ENCODE data around the gene MMP3. TPM values are rescaled to one million over a fixed set of nuclear protein-coding genes. Genes with fewer than 3 reads are reported as not detected.
"Not testable (repeated sequence)": the region's sequence is repeated elsewhere in the genome, so short reads cannot be mapped to it uniquely, and the experiment has no call there.

MMP3 gene
- not detected for total RNA-seq

DNA sequence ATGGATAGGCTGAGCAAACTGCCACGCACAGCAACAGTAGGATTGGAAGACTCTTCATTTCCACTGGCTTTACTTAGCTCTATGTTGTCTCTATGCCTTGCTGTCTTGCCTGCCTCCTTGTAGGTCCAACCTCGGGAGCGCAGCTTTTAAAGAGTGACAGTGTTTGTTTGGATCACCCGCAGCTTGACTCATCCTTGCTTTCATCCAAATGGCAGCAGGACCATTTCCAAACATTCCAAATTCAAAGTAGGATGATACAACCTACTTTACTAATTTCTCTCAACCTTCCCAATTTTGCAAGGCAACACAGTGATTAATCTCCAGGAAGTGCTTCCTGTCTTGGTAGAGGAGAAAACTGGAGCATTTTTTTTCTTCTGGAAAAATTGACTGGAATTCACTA lies at the start of gene MMP3:
TSS of gene MMP3 (minus strand) at position 121 of the 400 bp plus-strand sequence. CDS start at position 58, 63 bp downstream.
- no peak for DNase-seq (ENCODE audit: low read depth in 2 of 3, low spot score in 2 of 3)

DNA sequence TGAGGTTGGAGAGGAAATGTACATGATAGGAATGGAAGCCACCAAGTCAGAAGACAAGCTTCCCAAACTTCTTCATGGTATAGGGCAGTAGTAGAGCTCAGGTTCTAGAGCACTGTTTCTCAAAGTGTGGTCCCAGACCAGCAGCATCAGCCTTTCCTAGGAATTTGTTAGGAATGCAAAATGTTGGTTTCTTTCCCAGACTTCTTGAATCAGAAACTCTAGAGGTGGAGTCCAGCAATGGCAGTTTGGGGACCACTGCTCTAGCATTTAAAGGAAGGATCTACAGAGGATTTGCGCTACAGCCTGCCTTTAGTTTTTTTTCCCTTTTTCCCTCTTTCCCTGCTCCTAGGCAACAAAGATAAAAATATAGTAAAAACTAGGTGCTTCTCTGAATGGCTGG lies 48.3 kb upstream of the MMP3 start:
- DNase-seq (ENCODE audit: low read depth in 2 of 3, low spot score in 2 of 3): no peak

DNA sequence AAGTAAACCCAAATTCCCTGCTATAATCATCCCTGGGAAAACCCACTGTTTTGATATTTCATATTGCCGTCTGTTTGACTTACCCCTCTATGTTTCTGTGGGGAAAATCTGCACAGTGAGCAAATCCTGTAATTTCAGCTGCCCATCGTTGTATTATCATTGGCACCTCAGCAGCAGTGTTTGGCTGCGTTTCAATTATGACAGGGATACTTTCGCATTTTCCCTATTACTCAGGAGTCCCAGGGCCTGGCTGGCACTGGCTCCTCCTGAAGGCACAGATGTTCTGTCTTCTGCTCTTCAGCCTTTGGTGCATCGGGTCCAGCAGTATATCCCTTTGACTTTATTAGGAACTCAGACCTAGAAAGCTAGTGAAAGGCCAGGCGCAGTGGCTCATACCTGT lies 43.6 kb upstream of the MMP3 start:
- DNase-seq (ENCODE audit: low read depth in 2 of 3, low spot score in 2 of 3): no peak

DNA sequence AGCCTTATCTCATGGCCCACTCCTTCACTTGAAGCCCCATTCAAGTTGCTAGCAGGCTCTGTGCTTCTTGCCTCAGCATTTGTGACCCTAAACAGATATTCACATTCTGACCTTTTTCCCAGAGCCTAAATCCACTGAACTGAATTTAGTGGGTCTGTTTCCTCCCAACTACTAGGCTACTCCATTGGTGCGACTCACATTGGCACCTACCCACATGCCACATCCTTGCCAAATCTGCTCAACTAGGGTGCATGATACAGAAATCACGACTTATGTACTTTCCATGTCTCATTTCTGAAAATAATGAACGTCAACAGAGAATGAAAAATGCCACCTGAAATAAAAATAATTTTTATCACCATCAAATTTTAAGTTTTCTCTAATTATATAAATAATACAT lies 39.7 kb upstream of the MMP3 start:
- DNase-seq (ENCODE audit: low read depth in 2 of 3, low spot score in 2 of 3): no peak

DNA sequence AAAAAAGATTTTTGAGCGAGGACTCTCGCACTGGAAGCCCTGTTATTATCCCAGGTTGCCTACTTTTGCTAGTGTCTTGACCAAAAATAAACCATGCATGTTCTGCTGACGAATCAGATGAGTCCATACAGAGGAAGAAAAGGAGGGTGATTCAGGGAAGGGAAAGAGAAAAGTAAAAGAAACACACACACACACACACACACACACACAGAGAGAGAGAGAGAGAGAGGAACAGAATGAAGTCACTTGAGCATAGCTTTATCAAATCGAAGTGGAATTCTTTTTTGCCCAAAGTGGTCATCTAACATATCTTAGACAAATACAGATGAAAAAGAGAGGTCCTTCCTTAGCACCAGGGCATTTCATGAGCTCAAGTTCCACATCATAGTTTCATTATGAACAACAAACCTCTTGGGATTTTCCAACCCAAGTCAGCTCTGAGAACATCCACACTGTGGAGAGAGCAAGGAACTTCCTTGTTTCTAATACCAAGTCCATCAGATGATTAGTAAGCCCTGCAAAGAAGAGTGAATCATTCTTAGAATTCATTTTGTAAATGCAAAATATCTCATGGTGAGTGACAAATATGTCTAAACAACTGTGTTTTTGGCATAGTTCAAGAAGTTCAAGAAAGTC lies 39.1 kb upstream of the MMP3 start:
- DNase-seq (ENCODE audit: low read depth in 2 of 3, low spot score in 2 of 3): no peak

DNA sequence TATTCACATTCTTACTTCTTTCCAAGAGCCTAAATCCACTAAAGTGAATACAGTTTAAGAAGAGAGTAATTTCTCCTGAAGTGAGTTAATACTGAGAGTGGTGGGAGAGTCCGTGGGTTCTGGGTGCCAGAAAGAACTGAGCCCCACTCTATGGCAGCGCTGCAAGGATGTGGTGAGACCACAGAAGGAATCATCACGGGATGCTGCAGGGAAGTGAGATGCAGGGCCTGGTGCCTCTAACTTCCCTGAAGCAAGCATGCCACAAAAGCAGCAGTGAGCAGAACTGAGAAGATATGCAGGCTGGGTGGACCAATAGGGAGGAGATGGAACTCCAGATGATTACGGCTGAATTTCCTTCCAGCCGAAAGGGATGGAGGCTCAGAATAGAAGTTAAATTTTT lies 36.4 kb upstream of the MMP3 start:
- DNase-seq (ENCODE audit: low read depth in 2 of 3, low spot score in 2 of 3): no peak

DNA sequence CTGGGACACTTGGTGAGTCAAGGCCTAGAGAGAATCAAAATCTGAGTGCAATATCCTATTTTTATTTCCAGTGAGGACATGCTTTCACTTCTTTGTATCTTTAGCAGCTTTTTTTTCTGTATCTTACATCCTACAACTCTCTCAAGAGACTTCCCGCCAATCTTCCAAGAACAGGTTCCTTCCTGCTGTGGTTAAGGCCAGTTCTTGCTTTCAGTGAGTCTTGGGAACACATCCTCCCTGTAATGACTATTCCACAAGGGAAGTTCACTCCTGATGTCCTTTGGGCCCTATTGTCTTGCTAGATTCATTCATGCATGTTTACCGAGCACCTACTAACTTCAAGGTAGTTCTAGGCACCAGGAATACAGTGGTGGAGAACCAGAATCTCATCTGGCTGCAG lies 35.2 kb upstream of the MMP3 start:
- no peak for DNase-seq (ENCODE audit: low read depth in 2 of 3, low spot score in 2 of 3)

DNA sequence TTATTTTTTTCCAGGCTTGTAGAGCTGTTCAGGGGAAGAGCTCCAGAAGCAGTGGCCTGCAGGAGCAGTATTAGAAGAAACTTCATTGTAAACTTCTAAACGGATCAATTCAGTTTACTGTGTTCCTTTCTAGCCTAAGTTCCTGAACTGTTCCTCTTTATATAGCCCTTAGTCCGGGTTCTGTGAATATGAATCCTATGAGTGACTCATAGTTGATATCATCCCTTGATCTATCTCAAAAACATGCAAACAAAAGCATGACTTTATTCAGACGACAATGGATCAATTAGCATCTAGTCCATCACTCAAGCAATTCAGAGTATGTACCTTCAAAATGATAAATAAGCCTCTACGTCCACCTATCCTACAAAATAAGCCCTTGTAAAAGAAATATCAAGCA lies 31.4 kb upstream of the MMP3 start, which contains the start of gene MMP12:
TSS of gene MMP12 (minus strand) at position 131 of the 400 bp plus-strand sequence. CDS start at position 86, 45 bp downstream.
- DNase-seq (ENCODE audit: low read depth in 2 of 3, low spot score in 2 of 3): no peak

DNA sequence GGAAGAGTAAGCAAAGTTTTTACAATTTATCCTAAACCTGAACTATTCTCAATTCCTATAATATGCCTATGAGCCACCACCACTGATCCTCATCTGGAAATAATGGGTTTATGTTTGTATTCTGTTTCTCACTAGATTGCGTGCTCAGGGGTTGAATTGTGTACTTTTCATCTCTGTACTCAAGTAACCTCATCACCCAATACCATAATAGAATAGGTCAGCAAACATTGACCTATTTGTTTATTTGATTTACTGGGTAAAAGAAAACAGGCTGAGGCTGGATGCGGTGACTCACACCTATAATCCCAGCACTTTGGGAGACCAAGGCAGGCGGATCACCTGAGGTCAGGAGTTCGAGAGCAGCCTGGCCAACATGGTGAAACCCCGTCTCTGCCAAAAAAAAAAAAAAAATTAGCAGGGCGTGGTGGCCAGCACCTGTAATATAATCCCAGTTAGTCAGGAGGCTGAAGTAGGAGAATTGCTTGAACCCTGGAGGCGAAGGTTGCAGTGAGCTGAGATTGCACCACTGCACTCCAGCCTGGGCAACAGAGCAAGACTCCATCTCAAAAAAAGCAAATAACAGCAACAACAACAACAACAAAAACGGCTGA lies 26.1 kb upstream of the MMP3 start:
- DNase-seq (ENCODE audit: low read depth in 2 of 3, low spot score in 2 of 3): not testable (repeated sequence)

DNA sequence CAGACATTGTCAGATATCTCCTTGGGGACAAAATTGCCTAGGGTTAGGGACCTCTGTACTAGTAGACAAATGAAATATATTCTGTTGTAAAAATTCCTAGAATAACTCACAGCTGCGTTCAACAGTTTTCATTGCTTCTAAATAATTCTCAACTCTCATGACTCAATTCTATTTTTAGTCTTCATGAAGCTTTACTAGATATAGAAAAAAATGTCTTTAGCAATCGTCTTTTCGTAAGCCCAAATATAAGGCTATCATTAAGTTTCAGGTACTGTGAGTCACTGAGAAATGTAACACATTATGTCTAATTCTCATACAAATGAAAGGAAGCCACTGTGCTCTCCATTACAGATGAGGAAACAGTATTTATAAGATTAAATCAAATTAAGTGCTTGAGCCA lies 24.9 kb upstream of the MMP3 start:
- no peak for DNase-seq (ENCODE audit: low read depth in 2 of 3, low spot score in 2 of 3)

DNA sequence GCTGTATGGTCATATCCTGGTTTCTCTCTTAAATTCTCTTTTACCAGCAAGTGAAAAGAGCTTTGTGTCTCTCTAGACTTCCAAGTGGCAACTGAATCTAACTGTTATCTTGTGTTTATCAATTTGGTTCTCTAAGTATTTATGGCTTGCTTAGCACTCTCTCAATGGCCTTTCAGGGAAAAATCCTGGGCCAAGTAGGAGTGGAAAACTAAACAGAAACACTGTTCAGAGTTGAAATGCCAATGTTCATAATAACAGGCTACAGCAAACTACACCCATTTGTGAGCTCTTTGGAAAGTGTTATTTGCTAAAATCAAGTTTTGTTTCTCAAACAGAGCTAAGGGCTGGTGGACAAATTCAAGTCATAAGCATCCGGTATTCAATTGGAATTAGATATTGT lies 21.3 kb upstream of the MMP3 start:
- DNase-seq (ENCODE audit: low read depth in 2 of 3, low spot score in 2 of 3): no peak

DNA sequence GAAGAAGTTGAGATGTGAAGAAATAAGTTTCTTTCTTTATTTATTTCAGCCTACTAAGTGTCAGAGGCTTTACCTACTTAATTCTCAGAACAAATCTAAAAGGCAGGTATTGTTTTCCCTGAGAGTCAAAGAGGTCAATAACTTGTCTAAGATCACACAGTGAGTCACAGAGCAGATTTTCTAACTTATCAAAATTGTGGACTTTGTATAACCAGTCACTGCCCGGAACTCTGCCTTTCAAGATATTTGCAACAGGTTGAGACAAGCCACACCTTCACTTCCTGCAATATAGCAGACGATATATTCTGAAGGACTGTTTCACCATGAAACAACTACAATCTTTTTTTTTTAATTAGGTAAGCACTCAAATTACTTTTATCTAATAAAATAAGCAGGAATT lies 10.5 kb upstream of the MMP3 start:
- no peak for DNase-seq (ENCODE audit: low read depth in 2 of 3, low spot score in 2 of 3)

DNA sequence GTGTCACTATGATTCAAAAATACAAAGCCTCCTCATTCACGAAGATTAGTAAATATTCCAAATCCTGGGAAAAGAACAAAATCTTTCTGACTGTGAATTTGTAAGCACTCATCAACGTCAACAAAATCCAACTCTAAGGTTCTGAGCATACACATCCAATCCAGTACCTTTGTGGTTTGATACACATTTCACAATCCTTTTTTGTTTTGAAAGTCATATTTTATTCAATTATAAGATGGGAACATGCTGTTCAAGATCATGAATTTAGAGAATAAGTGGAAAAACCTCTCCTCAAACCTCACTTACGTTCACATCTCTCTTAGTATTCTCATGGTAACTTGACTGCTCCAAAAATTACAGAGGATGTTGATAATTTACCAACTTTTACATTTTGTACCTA lies 9.6 kb upstream of the MMP3 start:
- no peak for DNase-seq (ENCODE audit: low read depth in 2 of 3, low spot score in 2 of 3)

DNA sequence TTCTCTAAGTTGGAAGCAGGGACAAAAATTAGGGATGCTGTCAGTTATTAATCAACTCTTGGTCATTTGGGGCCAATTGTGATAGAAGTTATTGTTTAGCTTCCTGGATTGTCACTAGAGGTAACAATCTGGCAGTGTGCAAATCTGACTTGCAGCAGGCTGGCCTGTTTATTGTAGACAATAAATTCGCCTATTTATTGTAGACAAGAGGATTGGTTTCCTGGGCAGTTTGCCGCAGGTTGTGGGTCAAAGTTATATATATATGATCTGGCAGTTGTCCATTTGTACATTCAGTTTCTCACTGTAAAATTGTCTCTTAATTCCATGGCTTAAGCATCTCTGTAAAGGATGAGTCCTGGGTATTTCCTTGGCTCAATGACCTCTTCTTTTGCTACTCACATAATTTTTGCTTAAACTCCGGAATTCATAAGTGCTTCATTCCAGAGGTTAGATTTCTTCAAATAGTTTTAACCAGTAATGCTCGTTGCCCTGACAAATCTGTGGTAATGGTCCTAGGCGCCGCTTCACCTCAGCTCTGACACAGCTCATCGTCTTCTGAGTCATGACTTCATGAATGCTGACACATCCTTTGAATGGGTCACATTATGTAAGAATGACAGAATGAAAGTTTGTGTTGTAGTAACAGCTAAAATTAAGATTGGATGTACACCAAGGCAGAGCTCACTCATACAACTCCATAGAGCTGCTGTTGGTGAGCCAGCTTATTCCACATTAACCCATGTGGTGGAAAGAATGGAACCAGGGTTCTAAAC lies 7.8 kb upstream of the MMP3 start:
- no peak for DNase-seq (ENCODE audit: low read depth in 2 of 3, low spot score in 2 of 3)

DNA sequence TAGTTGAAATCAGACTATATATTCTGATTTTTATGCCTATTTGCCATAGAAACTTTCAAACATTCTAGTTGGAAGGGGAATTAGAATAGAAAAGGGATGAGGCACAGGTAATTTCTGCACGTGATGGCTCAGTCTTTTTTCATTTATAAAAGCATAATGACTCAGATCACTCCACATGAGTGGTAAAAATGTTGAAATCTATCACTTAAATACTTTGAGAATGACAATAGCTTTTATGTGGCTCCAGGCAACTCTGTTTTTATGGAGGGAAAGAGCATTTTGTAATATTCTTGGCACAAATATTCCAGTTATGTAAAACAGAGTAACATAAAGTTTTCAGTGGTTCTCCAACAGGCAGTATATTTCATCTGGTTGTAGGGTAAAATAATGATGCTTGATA lies 5.9 kb upstream of the MMP3 start:
- DNase-seq (ENCODE audit: low read depth in 2 of 3, low spot score in 2 of 3): no peak

DNA sequence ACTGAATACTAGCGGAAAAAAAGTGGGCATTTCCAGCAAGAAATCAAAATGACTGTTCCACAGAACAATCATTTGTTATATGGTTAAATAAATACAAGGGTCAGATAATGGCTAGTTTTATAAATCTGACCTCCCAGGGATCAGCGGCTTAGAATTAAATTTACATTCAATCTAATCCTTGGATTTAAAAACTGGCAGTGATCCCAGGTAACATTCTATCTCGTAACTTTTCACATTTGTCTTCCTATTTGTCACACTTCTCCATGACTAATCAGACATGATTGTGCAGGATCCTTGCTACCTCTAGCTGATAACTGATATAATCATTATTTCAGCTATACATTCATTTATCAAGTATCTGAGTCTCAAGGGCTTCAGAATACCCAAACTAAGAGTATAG lies 2.9 kb upstream of the MMP3 start:
- DNase-seq (ENCODE audit: low read depth in 2 of 3, low spot score in 2 of 3): no peak

DNA sequence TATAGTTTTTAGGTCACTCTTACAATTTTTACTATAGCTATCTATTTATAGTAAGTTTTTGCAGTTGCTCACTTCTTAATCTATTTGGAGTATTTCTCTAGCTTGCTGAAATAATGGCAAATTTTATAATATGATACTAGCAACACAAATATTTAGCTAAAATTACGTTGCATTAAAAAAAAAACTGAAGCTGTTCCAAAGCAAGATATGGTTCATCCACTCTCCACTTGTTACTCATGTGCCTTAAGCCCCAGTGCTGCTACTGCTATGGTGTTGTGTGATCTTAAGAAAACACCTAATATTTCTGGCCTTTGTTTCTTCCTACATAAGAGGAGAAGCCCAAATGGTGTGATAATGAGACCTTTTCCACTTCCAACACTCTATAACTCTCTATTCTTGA lies 479 bp downstream of the MMP3 start:
- DNase-seq (ENCODE audit: low read depth in 2 of 3, low spot score in 2 of 3): no peak

DNA sequence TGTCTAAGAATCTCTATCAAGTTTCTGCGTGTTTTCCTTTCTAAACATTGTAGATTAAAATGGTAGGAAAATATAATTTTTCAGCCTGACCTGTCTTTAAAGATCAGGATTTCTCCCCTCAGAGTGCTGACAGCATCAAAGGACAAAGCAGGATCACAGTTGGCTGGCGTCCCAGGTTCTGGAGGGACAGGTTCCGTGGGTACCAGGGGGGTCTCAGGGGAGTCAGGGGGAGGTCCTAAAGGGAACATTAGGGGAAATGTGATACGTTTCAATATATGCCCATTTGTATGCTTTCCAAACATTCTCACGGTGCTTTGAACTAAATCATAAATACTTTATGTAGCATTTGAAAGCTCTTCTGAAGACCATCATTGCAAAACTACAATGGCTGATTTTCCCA lies 3.4 kb downstream of the MMP3 start:
- DNase-seq (ENCODE audit: low read depth in 2 of 3, low spot score in 2 of 3): no peak

DNA sequence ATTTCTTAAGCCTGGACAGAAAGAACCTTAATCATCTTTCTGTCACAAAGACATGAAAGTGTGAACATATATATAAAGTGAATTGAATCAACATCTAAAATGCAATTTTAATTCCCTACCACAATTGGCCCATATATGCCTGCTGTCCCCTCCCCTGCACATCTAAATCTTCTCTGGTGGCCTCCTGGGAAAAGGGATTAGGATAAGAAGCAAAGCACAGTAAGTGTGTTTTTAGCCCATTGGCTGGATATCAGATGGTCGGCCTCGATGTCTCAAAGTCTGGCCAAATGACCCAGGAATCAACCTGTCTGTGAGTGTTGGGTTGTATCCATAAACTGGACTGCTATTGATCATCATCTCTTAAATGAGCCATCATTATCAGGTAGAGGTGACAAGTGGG lies 5.8 kb downstream of the MMP3 start:
- DNase-seq (ENCODE audit: low read depth in 2 of 3, low spot score in 2 of 3): no peak

DNA sequence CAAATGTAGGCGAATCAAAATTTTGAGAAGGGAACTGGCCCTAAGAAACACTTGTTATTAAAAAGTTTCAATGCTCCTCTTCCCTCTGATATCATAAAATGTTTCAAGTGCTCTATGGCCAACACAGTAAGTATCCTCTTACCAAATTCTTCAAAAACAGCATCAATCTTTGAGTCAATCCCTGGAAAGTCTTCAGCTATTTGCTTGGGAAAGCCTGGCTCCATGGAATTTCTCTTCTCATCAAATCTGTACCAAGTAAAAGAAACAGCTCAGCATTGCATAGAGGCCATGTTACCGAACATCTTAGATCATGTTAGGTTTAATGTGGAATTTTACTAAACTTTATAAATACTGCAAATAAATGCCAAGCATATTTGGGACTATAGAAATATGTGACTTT lies 6.3 kb downstream of the MMP3 start:
- no peak for DNase-seq (ENCODE audit: low read depth in 2 of 3, low spot score in 2 of 3)

DNA sequence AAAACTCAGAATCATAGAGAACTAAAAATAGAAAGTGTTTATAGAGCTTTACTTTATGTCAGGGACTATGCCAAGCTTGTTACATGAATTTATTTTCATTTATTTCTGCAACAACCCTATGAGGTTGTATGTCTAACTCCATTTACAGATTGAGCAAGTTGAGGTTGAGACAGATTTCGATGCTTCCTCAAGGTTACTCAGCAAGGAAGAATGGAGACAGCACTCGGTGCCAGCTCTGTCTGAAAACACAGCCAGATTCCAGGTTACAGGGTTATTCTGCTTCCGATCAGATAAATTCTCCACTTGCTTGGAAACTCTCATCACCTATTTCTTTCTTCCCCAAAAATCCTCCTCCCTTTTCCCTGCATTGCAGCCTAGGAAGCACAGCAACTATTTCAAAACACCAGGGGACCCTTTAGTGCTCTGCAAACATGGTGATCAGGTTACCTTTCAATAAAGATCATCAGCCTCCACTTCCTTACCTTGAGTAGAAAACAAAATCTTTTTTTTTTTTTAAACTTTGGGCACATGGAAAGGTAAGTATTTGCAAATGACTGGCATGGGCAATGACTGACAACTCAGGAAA lies 7.0 kb downstream of the MMP3 start:
- no peak for DNase-seq (ENCODE audit: low read depth in 2 of 3, low spot score in 2 of 3)

DNA sequence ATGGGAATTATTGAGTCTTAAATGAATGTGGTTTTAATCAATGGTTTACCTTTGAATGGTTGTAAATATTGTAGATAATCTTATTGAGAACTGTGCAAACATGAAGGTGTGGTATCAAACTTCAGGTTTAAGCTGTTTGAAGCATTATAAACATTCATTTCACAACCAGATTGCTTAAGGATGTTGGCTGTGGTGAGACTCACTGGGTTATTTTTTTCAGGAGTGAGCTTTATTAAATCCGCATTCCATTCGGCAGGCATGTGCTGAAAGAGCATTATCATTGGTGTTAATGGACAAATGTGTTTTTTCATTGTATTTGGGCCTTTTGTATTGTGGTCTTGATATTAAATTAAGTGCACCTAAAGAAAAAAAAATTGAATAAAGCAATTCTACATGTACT lies 9.7 kb downstream of the MMP3 start:
- DNase-seq (ENCODE audit: low read depth in 2 of 3, low spot score in 2 of 3): no peak

Data from hematopoietic multipotent progenitor cell (in vitro differentiated cells).